ENCODE results near the gene WARS2. TPM values are rescaled to one million over a fixed set of nuclear protein-coding genes. Genes with fewer than 3 reads are reported as not detected.
"Not testable (repeated sequence)": the region's sequence is repeated elsewhere in the genome, so short reads cannot be mapped to it uniquely, and the experiment has no call there.

Gene WARS2
- total RNA-seq, 1 donor from 2014 or later, result 13.5 TPM

DNA sequence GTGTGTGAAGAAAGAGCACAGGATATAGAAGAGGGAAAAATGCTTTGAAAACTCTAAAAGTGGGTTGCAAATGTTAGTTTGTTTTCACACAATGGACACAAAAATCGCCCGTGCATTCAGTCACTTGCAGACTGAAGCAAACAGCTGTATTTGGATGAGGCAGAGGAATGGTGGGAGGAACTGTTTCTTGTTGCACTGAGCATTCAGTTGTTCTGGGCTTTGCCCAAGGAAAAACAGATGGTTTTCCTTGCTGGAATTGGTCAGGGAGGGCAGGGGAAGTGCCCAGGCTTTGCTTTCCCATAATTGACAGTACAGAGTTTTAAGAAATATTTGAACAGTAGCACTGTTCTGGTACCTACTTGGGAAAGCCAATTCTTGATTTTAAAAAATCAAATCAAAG lies 19.5 kb upstream of the WARS2 start:
- peaks cover 34% of the 10 kb centered on the region for H3K36me3 Mint-ChIP-seq

DNA sequence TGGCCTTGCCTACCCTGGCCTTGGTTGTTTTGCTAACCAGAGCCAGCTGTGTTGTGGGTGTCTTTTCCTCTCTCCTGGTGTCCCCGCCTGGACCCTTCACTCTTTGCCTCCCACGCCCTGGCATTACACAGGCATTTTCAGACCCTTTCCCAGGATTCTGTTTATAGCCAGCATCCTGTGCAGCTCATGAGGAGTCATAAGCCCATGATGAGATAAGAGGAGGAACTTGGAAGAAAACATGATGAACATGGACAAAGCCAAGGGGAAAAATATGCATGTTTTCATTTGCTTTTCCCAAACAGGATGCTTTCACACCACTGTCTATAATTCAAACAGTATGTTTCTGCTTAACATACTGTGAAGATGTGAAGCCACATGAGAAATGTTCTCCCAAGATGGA lies 18.7 kb upstream of the WARS2 start:
- no peak overlapping the region for H2AFZ ChIP-seq (replicated peaks)
- no peaks in the 10 kb centered on the region for H3F3A ChIP-seq (ENCODE audit: low read depth)
- no peak for DNase-seq (ENCODE audit: low spot score)
- H3K4me3 ChIP-seq, result no peak overlapping the region
- peaks cover 12% of the 10 kb centered on the region for H3K9me3 Mint-ChIP-seq
- H3K27me3 ChIP-seq, result no peaks in the 10 kb centered on the region
- peaks cover 37% of the 10 kb centered on the region for H3K36me3 Mint-ChIP-seq
- H3K9me3 ChIP-seq (ENCODE audit: low read depth), result no peaks in the 10 kb centered on the region
- H4K20me1 ChIP-seq (ENCODE audit: low read depth), result no peaks in the 10 kb centered on the region
- H3K79me2 ChIP-seq (ENCODE audit: low read depth), result no peaks in the 10 kb centered on the region
- TF ChIP-seq EZH2phosphoT487 (IDR thresholded peaks at IDR 0.05), result no peak
- no peak overlapping the region for H3K4me2 ChIP-seq
- H3K9ac ChIP-seq, result no peak overlapping the region
- no peaks in the 10 kb centered on the region for H3K4me1 Mint-ChIP-seq
- H3K27ac Mint-ChIP-seq, result no peak overlapping the region
- no peaks in the 10 kb centered on the region for H3K36me3 ChIP-seq
- H3K4me1 ChIP-seq, result no peaks in the 10 kb centered on the region
- no peak overlapping the region for H3K27ac ChIP-seq
- peaks cover 6% of the 10 kb centered on the region for H3K27me3 Mint-ChIP-seq (ENCODE audit: insufficient read depth, low read depth)
- no peak overlapping the region for H3K4me3 Mint-ChIP-seq

More for the DNA sequence above, 19.5 kb upstream of the WARS2 start:
- no peak overlapping the region for H3K4me3 Mint-ChIP-seq
- Histone ChIP-seq H3K4me2 (no peak overlapping the region), H3K4me3 (no peak overlapping the region), H3K27me3 (no peaks in the 10 kb centered on the region), H3K9me3 (ENCODE audit: low read depth) (no peaks in the 10 kb centered on the region), H3K4me1 (no peaks in the 10 kb centered on the region), H3K9ac (no peak overlapping the region), H2AFZ (replicated peaks) (no peak overlapping the region), H3K79me2 (ENCODE audit: low read depth) (no peaks in the 10 kb centered on the region), H4K20me1 (ENCODE audit: low read depth) (no peaks in the 10 kb centered on the region), H3K36me3 (no peaks in the 10 kb centered on the region), H3F3A (ENCODE audit: low read depth) (no peaks in the 10 kb centered on the region), H3K27ac (no peak overlapping the region)
- no peak for DNase-seq (ENCODE audit: low spot score)
- no peak overlapping the region for H3K27ac Mint-ChIP-seq
- peaks cover 12% of the 10 kb centered on the region for H3K9me3 Mint-ChIP-seq
- H3K4me1 Mint-ChIP-seq, result no peaks in the 10 kb centered on the region
- TF ChIP-seq EZH2phosphoT487 (IDR thresholded peaks at IDR 0.05), result no peak
- TF ChIP-seq, protein P1, sequence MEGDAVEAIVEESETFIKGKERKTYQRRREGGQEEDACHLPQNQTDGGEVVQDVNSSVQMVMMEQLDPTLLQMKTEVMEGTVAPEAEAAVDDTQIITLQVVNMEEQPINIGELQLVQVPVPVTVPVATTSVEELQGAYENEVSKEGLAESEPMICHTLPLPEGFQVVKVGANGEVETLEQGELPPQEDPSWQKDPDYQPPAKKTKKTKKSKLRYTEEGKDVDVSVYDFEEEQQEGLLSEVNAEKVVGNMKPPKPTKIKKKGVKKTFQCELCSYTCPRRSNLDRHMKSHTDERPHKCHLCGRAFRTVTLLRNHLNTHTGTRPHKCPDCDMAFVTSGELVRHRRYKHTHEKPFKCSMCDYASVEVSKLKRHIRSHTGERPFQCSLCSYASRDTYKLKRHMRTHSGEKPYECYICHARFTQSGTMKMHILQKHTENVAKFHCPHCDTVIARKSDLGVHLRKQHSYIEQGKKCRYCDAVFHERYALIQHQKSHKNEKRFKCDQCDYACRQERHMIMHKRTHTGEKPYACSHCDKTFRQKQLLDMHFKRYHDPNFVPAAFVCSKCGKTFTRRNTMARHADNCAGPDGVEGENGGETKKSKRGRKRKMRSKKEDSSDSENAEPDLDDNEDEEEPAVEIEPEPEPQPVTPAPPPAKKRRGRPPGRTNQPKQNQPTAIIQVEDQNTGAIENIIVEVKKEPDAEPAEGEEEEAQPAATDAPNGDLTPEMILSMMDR (IDR thresholded peaks at IDR 0.05), result no peak
- TF ChIP-seq EZH2 (IDR thresholded peaks at IDR 0.05), result no peak
- peaks cover 5% of the 10 kb centered on the region for H3K27me3 Mint-ChIP-seq (ENCODE audit: insufficient read depth, low read depth)

DNA sequence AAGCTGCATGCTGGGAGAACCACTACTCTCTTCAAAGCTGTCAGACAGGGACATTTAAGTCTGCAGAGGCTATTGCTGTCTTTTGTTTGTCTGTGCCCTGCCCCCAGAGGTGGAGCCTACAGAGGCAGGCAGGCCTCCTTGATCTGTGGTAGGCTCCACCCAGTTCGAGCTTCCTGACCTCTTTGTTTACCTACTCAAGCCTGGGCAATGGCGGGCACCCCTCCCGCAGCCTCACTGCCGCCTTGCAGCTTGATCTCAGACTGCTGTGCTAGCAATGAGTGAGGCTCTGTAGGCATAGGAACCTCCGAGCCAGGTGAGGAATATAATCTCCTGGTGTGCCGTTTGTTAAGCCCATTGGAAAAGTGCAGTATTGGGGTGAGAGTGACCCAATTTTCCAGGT lies 16.3 kb upstream of the WARS2 start:
- not testable (repeated sequence) for H3K4me3 ChIP-seq; H3K27me3 ChIP-seq; H3K9ac ChIP-seq; DNase-seq (ENCODE audit: low spot score); H3K36me3 ChIP-seq; H3K27me3 Mint-ChIP-seq (ENCODE audit: insufficient read depth, low read depth); H3F3A ChIP-seq (ENCODE audit: low read depth); H3K4me1 Mint-ChIP-seq; H3K4me3 Mint-ChIP-seq; H4K20me1 ChIP-seq (ENCODE audit: low read depth); H3K4me2 ChIP-seq; H3K27ac ChIP-seq; H3K4me1 ChIP-seq; H3K79me2 ChIP-seq (ENCODE audit: low read depth); H3K27ac Mint-ChIP-seq; H2AFZ ChIP-seq (replicated peaks); H3K9me3 ChIP-seq (ENCODE audit: low read depth)
- H3K36me3 Mint-ChIP-seq, result peaks cover 36% of the 10 kb centered on the region
- H3K9me3 Mint-ChIP-seq, result peaks cover 14% of the 10 kb centered on the region

DNA sequence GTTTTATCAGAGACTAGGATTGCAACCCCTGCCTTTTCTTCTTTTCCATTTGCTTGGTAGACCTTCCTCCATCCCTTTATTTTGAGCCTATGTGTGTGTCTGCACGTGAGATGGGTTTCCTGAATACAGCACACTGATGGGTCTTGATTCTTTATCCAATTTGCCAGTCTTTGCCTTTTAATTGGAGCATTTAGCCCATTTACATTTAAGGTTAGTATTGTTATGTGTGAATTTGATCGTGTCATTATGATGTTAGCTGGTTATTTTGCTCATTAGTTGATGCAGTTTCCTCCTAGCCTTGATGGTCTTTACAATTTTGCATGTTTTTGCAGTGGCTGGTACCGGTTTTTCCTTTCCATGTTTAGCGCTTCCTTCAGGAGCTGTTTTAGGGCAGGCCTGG lies 14.6 kb upstream of the WARS2 start:
- H3K9ac ChIP-seq; H3K4me1 ChIP-seq; H3K4me2 ChIP-seq; H3K4me1 Mint-ChIP-seq; H3K4me3 Mint-ChIP-seq; H4K20me1 ChIP-seq (ENCODE audit: low read depth); H3K27me3 ChIP-seq; DNase-seq (ENCODE audit: low spot score); H3K79me2 ChIP-seq (ENCODE audit: low read depth); H3K27ac Mint-ChIP-seq; H3K27me3 Mint-ChIP-seq (ENCODE audit: insufficient read depth, low read depth); H2AFZ ChIP-seq (replicated peaks); H3K27ac ChIP-seq; H3K9me3 ChIP-seq (ENCODE audit: low read depth); H3K36me3 ChIP-seq; H3F3A ChIP-seq (ENCODE audit: low read depth); H3K4me3 ChIP-seq: not testable (repeated sequence)
- peaks cover 42% of the 10 kb centered on the region for H3K36me3 Mint-ChIP-seq
- H3K9me3 Mint-ChIP-seq, result peaks cover 14% of the 10 kb centered on the region

DNA sequence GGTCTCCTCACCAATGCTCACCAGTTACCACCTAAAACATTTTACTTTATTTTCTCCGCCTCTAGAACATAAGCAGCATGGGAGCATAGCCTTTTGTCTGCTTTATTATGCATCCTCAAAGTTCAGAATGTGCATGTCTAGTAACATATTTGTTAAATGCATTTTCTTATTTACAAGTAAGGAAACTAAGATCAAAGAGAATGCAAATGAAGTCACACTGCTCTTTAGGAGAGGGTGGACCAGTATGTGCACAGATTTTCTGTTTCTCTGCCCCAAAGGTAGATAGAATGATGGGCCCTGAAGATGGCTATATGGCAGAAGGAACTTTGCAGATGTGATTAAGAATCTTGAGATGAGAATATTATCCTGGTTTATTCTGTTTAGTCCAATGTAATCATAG lies 9.7 kb upstream of the WARS2 start:
- Histone ChIP-seq H3K9me3 (ENCODE audit: low read depth) (no peaks in the 10 kb centered on the region), H3K4me1 (no peaks in the 10 kb centered on the region), H4K20me1 (ENCODE audit: low read depth) (no peaks in the 10 kb centered on the region), H3K9ac (no peak overlapping the region), H2AFZ (replicated peaks) (no peak overlapping the region), H3K79me2 (ENCODE audit: low read depth) (no peaks in the 10 kb centered on the region), H3F3A (ENCODE audit: low read depth) (no peaks in the 10 kb centered on the region), H3K27me3 (no peaks in the 10 kb centered on the region), H3K36me3 (no peaks in the 10 kb centered on the region), H3K4me3 (no peak overlapping the region), H3K27ac (no peak overlapping the region), H3K4me2 (no peak overlapping the region)
- DNase-seq (ENCODE audit: low spot score), result no peak
- peaks cover 4% of the 10 kb centered on the region for H3K9me3 Mint-ChIP-seq
- H3K4me1 Mint-ChIP-seq, result no peaks in the 10 kb centered on the region
- H3K27ac Mint-ChIP-seq, result no peak overlapping the region
- no peak for TF ChIP-seq EZH2phosphoT487 (IDR thresholded peaks at IDR 0.05)
- no peak for TF ChIP-seq EZH2 (IDR thresholded peaks at IDR 0.05)
- TF ChIP-seq, protein P1 (IDR thresholded peaks at IDR 0.05), result no peak
- H3K36me3 Mint-ChIP-seq, result peaks cover 17% of the 10 kb centered on the region
- H3K27me3 Mint-ChIP-seq (ENCODE audit: insufficient read depth, low read depth), result peaks cover 2% of the 10 kb centered on the region
- no peak overlapping the region for H3K4me3 Mint-ChIP-seq

Measured in neural progenitor cell (in vitro differentiated cells).